Activated CD4-positive, alpha-beta T cell treated with anti-CD3 and anti-CD28 coated beads for 48 hours (primary cell): Measurements from ENCODE around the gene FLRT2.

Experiments used
- DNase-seq: peaks from one replicate; pipeline ENCODE4 v3.0.0-alpha.2; 2020

The FLRT2 gene

GRCh38 chr14:85565862-85566296 is 35.9 kb downstream of the FLRT2 start:
- DNase-seq = no peak

GRCh38 chr14:85566603-85567002 is 36.7 kb downstream of the FLRT2 start:
- DNase-seq = no peak

- DNase-seq = no peak
Measured at GRCh38 chr14:85572011-85572410, 42.1 kb downstream of the FLRT2 start.

- no peak for DNase-seq
Measured at GRCh38 chr14:85572845-85573244, 42.9 kb downstream of the FLRT2 start.

GRCh38 chr14:85573406-85573805 is 43.5 kb downstream of the FLRT2 start:
- DNase-seq = no peak

GRCh38 chr14:85574853-85575616 is 45.1 kb downstream of the FLRT2 start:
- DNase-seq = no peak

GRCh38 chr14:85575617-85575898 is 45.6 kb downstream of the FLRT2 start:
- no peak for DNase-seq

GRCh38 chr14:85576218-85576617 is 46.3 kb downstream of the FLRT2 start:
- no peak for DNase-seq

- no peak for DNase-seq
Measured at GRCh38 chr14:85576848-85577542, 47.1 kb downstream of the FLRT2 start.

GRCh38 chr14:85577543-85578114 is 47.7 kb downstream of the FLRT2 start:
- no peak for DNase-seq

- no peak for DNase-seq
Measured at GRCh38 chr14:85578357-85578756, 48.4 kb downstream of the FLRT2 start.

- DNase-seq = no peak
Measured at GRCh38 chr14:85578930-85579329, 49.0 kb downstream of the FLRT2 start.

- no peak for DNase-seq
Measured at GRCh38 chr14:85579942-85580341, 50.0 kb downstream of the FLRT2 start.

- DNase-seq = no peak
Measured at GRCh38 chr14:85580536-85581140, 50.7 kb downstream of the FLRT2 start.

- DNase-seq = no peak
Measured at GRCh38 chr14:85581691-85582090, 51.7 kb downstream of the FLRT2 start.

GRCh38 chr14:85583380-85583779 is 53.4 kb downstream of the FLRT2 start:
- DNase-seq = no peak

GRCh38 chr14:85584481-85584880 is 54.5 kb downstream of the FLRT2 start:
- DNase-seq = no peak

GRCh38 chr14:85587151-85587711 is 57.3 kb downstream of the FLRT2 start:
- DNase-seq = no peak

GRCh38 chr14:85590784-85591183 is 60.8 kb downstream of the FLRT2 start:
- no peak for DNase-seq

GRCh38 chr14:85594217-85594616 is 64.3 kb downstream of the FLRT2 start:
- no peak for DNase-seq

- DNase-seq = no peak
Measured at GRCh38 chr14:85595981-85596380, 66.0 kb downstream of the FLRT2 start.

GRCh38 chr14:85596562-85596961 is 66.6 kb downstream of the FLRT2 start:
- DNase-seq = no peak

- no peak for DNase-seq
Measured at GRCh38 chr14:85597701-85598100, 67.8 kb downstream of the FLRT2 start.

- DNase-seq = no peak
Measured at GRCh38 chr14:85599939-85600338, 70.0 kb downstream of the FLRT2 start.
